Activated CD4-positive, CD25-positive, alpha-beta regulatory T cell (primary cell): Measurements from ENCODE around the gene SNAP91.
"Not testable (repeated sequence)": the region's sequence is repeated elsewhere in the genome, so short reads cannot be mapped to it uniquely, and the experiment has no call there.

ENCODE experiments used
- DNase-seq, 4 experiments: peaks; one replicate each; lab custom pipeline; 2025; lab: John Stamatoyannopoulos, UW

The SNAP91 gene

DNA sequence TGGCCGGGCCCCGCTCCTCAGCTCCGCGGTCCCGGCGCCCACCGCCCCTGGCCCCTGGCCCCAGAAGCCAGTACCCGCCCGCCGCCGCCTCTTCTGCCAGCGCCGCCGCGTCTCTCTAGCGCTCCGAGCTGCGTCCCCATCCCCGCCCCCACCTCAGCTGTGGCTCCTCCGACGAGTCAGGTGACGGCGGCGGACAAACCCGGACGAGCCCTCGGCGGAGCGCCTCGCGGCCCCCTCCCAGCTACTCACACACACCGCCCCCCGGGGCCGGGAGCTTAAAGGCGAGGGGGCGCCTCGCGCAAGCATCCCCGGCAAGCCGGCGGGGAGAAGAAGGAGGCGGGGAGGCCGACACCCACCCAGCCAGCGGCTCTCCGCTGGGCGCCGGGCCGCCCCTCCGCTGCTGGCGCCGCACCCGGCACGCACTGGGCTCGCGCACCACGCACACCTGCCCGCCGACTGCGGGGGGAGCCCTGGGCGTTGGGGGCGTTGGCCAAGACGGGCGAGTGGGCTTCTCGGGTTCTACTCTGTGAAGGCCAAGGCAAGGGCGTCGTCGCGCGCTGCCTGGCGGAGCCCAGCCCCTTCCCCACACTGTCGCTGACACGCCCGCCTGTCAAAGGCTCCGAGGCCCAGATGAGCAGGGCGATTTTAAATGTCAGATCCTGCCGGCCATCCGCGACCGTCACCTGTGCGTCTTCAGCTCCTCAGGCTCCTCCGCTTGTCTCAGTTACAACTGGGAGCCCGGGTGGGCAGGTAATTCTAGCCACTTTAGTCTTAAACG is at the start of gene SNAP91:
TSS of gene SNAP91 (minus strand) at position 132 of the 778 bp plus-strand sequence. CDS start 1,174 bp downstream, outside the sequence.
- DNase-seq = no peak

DNA sequence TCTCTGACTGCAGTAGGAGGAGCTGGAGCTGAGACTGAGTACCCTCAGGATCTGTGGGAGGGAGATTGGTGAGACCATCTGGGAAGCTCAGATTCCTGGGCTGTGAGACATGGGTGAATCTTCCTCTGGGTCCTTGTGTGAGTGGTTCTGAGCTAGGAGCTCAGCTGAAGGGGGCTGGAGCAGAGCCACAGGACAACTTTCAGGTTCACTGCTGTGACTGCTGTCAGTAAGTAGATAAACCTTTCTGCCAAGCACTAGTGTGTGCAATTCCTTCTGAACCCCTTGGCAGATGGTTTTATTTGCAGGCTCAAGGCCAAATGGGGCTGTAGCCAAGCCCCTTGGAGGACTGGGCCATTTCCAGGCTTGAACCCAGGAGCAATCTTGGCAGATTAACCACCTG is 49.6 kb upstream of the SNAP91 start:
- no peak for DNase-seq

DNA sequence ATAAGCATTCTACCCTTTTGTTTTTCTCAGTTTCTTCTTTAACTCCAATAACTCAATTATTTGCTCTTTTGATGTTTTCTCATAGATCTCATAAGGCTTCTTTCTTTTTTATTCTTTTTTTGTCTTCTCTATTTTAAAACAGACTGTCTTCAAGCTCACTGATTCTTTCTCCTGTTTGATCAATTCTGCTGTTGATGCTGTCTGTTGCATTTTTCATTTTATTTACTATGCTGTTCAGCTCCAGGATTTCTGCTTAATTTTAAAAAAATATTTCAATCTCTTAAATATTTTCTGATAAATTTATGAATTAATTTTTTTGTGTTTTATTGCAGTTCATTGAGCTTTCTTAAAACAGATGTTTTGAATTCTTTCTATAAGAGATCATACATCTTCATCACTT is 48.1 kb upstream of the SNAP91 start:
- DNase-seq = no peak

DNA sequence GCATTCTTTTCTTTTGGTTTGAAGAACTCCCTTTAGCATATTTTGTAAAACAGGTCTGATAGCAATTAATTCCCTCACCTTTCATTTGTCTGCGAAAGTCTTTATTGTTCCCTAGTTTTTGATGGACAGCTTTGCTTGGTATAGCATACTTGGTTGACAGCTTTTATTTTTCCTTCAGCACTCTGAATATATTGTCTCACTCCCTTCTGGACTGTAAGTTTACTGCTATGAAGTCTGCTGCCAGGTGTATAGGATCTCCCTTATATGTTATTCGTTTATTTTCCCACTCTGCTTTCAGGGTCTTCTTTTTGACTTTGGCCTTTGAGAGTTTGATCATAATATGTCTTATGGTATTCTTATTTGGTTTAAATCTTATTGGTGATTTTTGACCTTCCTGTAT is 47.7 kb upstream of the SNAP91 start:
- DNase-seq = no peak

GRCh38 chr6:83752375-83752774 is 43.5 kb upstream of the SNAP91 start:
- not testable (repeated sequence) for DNase-seq

DNA sequence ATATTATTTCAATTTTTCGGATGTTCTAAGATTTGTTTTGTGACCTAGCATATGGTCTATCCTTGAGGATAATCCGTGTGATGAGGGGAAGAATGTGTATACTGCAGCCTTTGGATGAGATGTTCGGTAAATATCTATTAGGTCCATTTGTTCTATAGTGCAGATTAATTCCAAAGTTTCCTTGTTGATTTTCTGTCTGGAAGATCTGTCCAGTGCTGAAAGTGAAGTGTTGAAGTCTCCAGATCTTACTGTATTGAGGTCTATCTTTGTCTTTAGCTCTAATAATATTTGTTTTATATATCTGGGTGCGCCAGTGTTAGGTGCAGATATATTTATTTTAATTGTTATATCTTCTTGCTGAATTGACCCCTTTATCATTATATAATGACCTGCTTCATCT is 32.2 kb upstream of the SNAP91 start:
- no peak for DNase-seq

DNA sequence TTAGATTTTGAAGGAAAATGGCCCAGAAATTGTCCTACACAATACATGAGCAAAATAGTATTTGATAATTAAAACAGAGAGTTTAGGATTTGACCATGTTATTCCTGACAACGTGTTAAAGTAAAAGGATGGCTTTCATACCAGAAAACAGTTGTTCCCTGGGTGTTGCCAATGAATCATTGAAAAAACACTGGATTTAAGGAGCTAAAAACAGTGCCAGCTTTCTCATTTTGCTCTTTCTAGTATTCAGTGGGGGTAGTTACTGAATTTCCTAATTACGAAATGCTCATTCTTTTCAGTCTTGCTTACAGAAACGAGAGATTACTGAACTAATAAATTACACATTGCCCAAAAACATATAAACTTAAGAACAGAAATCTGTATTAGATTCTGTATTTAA is 26.6 kb upstream of the SNAP91 start:
- no peak for DNase-seq

DNA sequence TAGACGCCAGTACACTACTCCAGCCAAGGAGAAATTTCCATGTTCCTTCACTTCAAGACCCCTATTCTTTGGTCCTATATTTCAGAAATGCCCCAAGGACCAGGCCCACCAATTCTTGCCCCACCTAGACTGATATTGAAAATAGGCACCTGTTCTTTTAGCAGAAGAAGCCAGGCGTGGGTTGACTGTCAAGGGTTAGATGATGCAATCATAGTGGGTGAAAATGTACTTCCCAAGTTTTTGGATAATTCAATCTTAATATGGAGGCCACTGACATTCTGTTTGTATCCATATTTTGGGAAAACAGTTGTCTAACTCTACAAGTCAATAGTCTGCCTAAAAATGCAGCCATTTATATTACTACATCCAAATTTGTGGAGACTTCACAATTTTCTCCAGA is 21.0 kb upstream of the SNAP91 start:
- no peak for DNase-seq

DNA sequence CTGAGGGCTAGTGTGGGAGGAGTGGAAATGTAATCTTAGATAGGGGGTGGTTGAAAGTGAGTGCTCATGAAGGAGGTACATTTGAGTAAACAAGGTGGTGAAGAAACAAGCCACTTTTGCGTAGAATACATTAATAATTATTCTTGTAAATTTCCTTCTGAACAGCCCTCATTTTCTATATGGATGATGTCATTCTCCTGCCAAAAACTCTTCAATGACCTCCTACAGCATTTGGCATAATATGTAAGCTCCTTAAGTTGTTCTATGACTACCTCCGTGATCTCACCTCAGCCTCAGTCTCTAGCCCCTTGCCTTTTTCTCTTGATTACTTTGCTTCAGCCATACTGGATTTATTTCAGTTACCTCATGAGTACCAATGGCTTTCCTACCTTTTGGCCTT is 14.0 kb upstream of the SNAP91 start:
- no peak for DNase-seq

- no peak for DNase-seq
Measured at GRCh38 chr6:83717809-83718208, 8.9 kb upstream of the SNAP91 start.

DNA sequence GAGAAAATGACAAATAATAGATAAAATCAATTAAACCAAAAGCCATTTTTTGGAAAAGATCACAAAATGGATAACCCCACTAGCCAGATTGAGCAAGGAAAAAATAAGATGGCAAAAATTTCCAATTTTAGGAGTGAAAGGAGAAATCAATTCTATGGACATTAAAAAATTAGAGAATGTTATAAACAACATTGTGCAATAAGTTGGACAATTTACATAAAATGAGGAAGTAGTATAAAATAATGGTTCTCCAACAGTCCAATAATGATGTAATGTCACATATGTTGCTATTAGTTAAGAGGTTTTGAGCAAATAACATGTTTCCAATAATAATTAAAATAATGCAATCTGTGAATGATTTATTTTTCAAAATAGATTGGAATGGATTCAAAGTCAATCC is 3.1 kb upstream of the SNAP91 start:
- DNase-seq = no peak

DNA sequence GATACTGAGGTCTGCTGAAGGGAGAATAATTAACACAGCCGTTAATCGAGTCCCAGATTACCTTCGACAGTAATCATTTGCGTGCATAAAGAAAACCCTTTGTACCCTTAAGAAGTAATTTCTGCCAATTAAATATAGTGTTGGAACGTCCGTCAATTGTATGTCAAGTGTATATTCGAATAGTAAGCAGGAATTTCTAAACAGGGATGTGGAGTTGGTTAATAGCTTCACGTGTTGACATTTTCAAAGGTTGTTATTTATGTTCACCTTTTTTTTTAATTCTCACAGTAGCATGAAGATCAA is 798 bp upstream of the SNAP91 start:
- no peak for DNase-seq

GRCh38 chr6:83708546-83708969 is 343 bp downstream of the SNAP91 start:
- DNase-seq = no peak

- DNase-seq = no peak
Measured at GRCh38 chr6:83707829-83708545, 914 bp downstream of the SNAP91 start.

DNA sequence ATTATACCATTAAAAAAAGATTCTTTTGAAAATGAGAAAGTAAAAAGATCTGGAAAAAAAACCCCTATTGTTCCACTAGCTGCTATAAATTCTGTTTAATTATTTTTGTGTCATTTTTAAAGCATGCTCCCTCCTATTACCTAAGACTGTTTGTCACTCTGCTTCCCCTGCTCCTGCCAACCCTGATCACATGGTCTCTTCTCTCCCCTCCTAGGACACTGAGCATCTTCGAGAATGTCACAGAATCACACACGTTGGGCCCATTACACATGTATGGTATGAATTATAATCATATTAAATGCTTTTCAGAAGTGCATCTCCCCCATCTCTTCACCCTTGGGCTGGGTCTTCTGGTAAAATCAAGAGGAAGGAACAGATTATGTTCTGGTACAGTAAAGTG is 6.2 kb downstream of the SNAP91 start:
- DNase-seq = no peak

DNA sequence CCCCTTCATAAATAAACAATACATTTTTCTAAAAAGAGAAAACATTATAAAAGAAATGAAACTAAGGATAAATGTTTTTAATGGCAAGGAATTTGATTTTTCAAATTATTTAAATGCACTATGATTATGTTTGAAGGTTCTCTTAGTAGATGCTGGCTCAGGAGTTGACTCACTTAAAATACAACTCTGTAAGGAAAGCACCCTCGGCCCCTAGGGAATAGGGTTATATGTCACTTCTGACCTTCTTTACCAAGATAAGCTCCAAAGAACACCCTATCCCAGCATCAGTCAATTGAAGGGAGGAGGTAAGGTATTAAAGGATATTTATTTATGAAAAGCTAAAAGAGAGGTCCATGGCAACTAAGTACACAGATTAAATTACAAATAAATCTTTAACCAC is 6.8 kb downstream of the SNAP91 start:
- DNase-seq = no peak

- no peak for DNase-seq
Measured at GRCh38 chr6:83696674-83697073, 12.2 kb downstream of the SNAP91 start.

DNA sequence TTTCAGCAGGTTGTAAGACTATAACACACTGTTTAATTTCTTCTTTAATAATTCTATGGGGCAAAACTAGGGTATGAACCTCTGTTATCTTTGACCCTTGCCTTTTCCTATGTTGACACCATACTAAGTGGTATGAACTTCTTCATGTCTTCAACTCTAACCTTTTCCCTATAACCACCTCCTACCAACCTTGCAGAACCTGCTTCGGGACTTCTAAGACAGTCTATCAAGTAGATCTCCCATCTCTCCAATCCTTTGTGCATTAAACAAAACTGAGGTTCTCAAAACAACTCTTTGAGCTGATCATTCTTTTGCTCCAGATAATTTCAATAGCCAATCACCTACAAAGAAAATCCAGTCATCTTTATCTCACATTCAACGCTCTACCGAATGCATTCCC is 23.4 kb downstream of the SNAP91 start:
- DNase-seq = no peak

DNA sequence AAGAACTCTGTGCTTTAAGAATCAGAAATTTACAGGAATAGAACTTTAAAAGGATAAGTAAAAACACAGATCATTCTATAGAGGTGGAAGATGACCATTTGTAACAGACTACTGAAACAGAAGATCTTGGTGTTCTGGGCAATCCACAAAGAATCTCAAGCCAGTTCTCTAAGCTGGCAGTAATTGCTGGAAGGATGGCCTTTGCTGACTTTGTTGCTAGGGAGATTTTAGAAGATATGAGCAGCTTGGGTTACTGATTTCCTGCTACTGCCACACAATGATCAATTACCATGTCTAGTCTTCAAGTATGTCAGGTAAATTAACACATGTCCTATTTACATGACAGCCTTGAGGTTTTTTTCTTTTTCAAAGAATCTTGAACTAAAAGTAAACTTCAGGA is 31.1 kb downstream of the SNAP91 start:
- DNase-seq = no peak

DNA sequence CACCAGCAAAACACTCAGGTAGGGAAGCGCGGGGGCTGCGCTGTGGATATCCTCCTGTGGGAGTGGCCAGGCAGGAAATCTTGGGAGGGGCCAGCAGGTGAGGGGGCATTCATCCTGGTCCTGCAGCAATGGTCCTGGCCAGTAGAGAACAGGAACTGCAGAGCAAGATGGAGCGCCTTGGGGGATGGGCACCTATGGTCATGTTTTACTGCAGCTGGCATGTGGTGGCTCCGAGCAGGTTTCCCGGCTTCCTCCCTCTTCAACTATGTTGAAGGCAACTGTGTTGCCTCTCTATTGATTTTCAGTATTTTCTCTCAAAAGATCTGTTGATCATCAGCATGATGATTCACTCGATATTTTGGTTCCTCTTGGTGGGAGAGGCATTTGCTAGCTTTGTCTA is 70.9 kb downstream of the SNAP91 start:
- DNase-seq = no peak

GRCh38 chr6:83636800-83637199 is 72.1 kb downstream of the SNAP91 start:
- DNase-seq = no peak

DNA sequence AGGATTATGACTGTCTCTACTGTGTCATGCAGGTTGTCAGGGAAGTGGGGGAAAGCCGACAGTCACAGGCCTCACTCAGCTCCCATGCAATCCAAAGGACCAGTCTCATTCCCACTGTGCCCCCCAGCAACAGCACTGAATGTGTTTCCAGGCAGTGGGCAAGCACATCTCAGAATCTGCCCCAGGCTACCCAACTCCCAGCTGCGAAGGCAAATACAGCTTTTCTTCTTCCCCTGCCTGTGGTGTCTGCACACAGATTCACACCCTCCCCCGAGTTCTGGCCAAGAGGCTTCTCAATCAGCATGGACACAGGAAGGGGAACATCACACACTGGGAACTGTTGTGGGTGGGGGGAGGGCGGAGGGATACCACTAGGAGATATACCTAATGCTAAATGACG is 75.3 kb downstream of the SNAP91 start:
- DNase-seq = no peak

DNA sequence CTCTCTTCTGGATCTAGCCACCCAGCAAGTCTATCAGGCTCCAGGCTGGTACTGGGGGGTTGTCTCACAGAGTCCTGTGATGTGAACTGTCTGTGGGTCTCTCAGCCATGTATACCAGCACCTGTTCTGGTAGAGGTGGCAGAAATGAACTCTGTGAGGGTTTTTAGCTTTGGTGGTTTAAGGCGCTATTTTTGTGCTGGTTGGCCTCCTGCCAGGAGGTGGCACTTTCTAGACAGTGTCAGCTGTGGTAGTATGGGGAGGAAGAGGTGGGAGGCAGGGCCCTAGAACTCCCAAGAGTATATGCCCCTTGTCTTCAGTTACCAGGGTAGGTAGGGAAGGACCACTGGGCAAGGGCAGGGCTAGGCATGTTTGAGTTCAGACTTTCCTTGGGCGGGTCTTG is 75.8 kb downstream of the SNAP91 start:
- no peak for DNase-seq

- not testable (repeated sequence) for DNase-seq
Measured at GRCh38 chr6:83629908-83630307, 79.0 kb downstream of the SNAP91 start.
